ENCODE measurements around the gene ANKRD33B.
"Not testable (repeated sequence)": the region's sequence is repeated elsewhere in the genome, so short reads cannot be mapped to it uniquely, and the experiment has no call there.

Gene ANKRD33B

GRCh38 chr5:10566543-10567068 is 2.7 kb downstream of the ANKRD33B start:
- Histone ChIP-seq H3K4me1 (ENCODE audit: control insufficient read depth, insufficient read depth, low read length, poor library complexity, severe bottlenecking) (peaks cover 21% of the 10 kb centered on the region), H3K4me3 (ENCODE audit: insufficient read depth, low read depth, low read length, poor library complexity, severe bottlenecking) (no peak overlapping the region), H3K36me3 (ENCODE audit: control insufficient read depth, insufficient read depth, low read length) (no peaks in the 10 kb centered on the region), H3K9me3 (ENCODE audit: control insufficient read depth, low read length) (no peaks in the 10 kb centered on the region), H3K27me3 (replicated peaks; ENCODE audit: control insufficient read depth, insufficient read depth, low read length, poor library complexity, severe bottlenecking) (no peaks in the 10 kb centered on the region), H3K27ac (ENCODE audit: insufficient read depth, low read length, poor library complexity, severe bottlenecking) (no peak overlapping the region)
- no peak for DNase-seq

- H3K36me3 ChIP-seq (ENCODE audit: control insufficient read depth, insufficient read depth, low read length): no peaks in the 10 kb centered on the region
- no peaks in the 10 kb centered on the region for H3K27me3 ChIP-seq (replicated peaks; ENCODE audit: control insufficient read depth, insufficient read depth, low read length, poor library complexity, severe bottlenecking)
- no peak for DNase-seq
- H3K9me3 ChIP-seq (ENCODE audit: control insufficient read depth, low read length): no peaks in the 10 kb centered on the region
- no peak overlapping the region for H3K27ac ChIP-seq (ENCODE audit: insufficient read depth, low read length, poor library complexity, severe bottlenecking)
- H3K4me1 ChIP-seq (ENCODE audit: control insufficient read depth, insufficient read depth, low read length, poor library complexity, severe bottlenecking): peaks cover 21% of the 10 kb centered on the region
- H3K4me3 ChIP-seq (ENCODE audit: insufficient read depth, low read depth, low read length, poor library complexity, severe bottlenecking): no peak overlapping the region
These were observed 3.3 kb downstream of the ANKRD33B start for GRCh38 chr5:10567121-10567591.

- H3K9me3 ChIP-seq (ENCODE audit: control insufficient read depth, low read length): no peaks in the 10 kb centered on the region
- peaks cover 20% of the 10 kb centered on the region for H3K4me1 ChIP-seq (ENCODE audit: control insufficient read depth, insufficient read depth, low read length, poor library complexity, severe bottlenecking)
- no peak overlapping the region for H3K27ac ChIP-seq (ENCODE audit: insufficient read depth, low read length, poor library complexity, severe bottlenecking)
These were observed 4.0 kb downstream of the ANKRD33B start for GRCh38 chr5:10567781-10568321.

GRCh38 chr5:10570540-10570939 is 6.7 kb downstream of the ANKRD33B start:
- not testable (repeated sequence) for H3K9me3 ChIP-seq (ENCODE audit: control insufficient read depth, low read length); H3K27ac ChIP-seq (ENCODE audit: insufficient read depth, low read length, poor library complexity, severe bottlenecking); H3K4me3 ChIP-seq (ENCODE audit: insufficient read depth, low read depth, low read length, poor library complexity, severe bottlenecking); H3K36me3 ChIP-seq (ENCODE audit: control insufficient read depth, insufficient read depth, low read length); H3K27me3 ChIP-seq (replicated peaks; ENCODE audit: control insufficient read depth, insufficient read depth, low read length, poor library complexity, severe bottlenecking); DNase-seq; H3K4me1 ChIP-seq (ENCODE audit: control insufficient read depth, insufficient read depth, low read length, poor library complexity, severe bottlenecking)

More at GRCh38 chr5:10567781-10568321, 4.0 kb downstream of the ANKRD33B start:
- Histone ChIP-seq H3K36me3 (ENCODE audit: control insufficient read depth, insufficient read depth, low read length) (no peaks in the 10 kb centered on the region), H3K4me3 (ENCODE audit: insufficient read depth, low read depth, low read length, poor library complexity, severe bottlenecking) (no peak overlapping the region), H3K27me3 (replicated peaks; ENCODE audit: control insufficient read depth, insufficient read depth, low read length, poor library complexity, severe bottlenecking) (no peaks in the 10 kb centered on the region)
- DNase-seq: no peak

GRCh38 chr5:10572451-10572850 is 8.6 kb downstream of the ANKRD33B start:
- DNase-seq: no peak

GRCh38 chr5:10573487-10574145 is 9.7 kb downstream of the ANKRD33B start:
- Histone ChIP-seq H3K4me1 (ENCODE audit: control insufficient read depth, insufficient read depth, low read length, poor library complexity, severe bottlenecking) (no peaks in the 10 kb centered on the region), H3K27me3 (replicated peaks; ENCODE audit: control insufficient read depth, insufficient read depth, low read length, poor library complexity, severe bottlenecking) (no peaks in the 10 kb centered on the region), H3K36me3 (ENCODE audit: control insufficient read depth, insufficient read depth, low read length) (no peaks in the 10 kb centered on the region), H3K27ac (ENCODE audit: insufficient read depth, low read length, poor library complexity, severe bottlenecking) (no peak overlapping the region), H3K4me3 (ENCODE audit: insufficient read depth, low read depth, low read length, poor library complexity, severe bottlenecking) (no peak overlapping the region), H3K9me3 (ENCODE audit: control insufficient read depth, low read length) (no peaks in the 10 kb centered on the region)
- DNase-seq: no peak

More at GRCh38 chr5:10572451-10572850, 8.6 kb downstream of the ANKRD33B start:
- Histone ChIP-seq H3K4me3 (ENCODE audit: insufficient read depth, low read depth, low read length, poor library complexity, severe bottlenecking) (no peak overlapping the region), H3K27me3 (replicated peaks; ENCODE audit: control insufficient read depth, insufficient read depth, low read length, poor library complexity, severe bottlenecking) (no peaks in the 10 kb centered on the region), H3K36me3 (ENCODE audit: control insufficient read depth, insufficient read depth, low read length) (no peaks in the 10 kb centered on the region), H3K27ac (ENCODE audit: insufficient read depth, low read length, poor library complexity, severe bottlenecking) (no peak overlapping the region), H3K9me3 (ENCODE audit: control insufficient read depth, low read length) (no peaks in the 10 kb centered on the region), H3K4me1 (ENCODE audit: control insufficient read depth, insufficient read depth, low read length, poor library complexity, severe bottlenecking) (no peaks in the 10 kb centered on the region)

- not testable (repeated sequence) for H3K4me1 ChIP-seq (ENCODE audit: control insufficient read depth, insufficient read depth, low read length, poor library complexity, severe bottlenecking); DNase-seq; H3K9me3 ChIP-seq (ENCODE audit: control insufficient read depth, low read length); H3K27me3 ChIP-seq (replicated peaks; ENCODE audit: control insufficient read depth, insufficient read depth, low read length, poor library complexity, severe bottlenecking); H3K4me3 ChIP-seq (ENCODE audit: insufficient read depth, low read depth, low read length, poor library complexity, severe bottlenecking); H3K27ac ChIP-seq (ENCODE audit: insufficient read depth, low read length, poor library complexity, severe bottlenecking); H3K36me3 ChIP-seq (ENCODE audit: control insufficient read depth, insufficient read depth, low read length)
These were observed 11.0 kb downstream of the ANKRD33B start for GRCh38 chr5:10574879-10575278.

GRCh38 chr5:10576121-10576789 is 12.4 kb downstream of the ANKRD33B start:
- Histone ChIP-seq H3K4me1 (ENCODE audit: control insufficient read depth, insufficient read depth, low read length, poor library complexity, severe bottlenecking) (peaks cover 2% of the 10 kb centered on the region), H3K27ac (ENCODE audit: insufficient read depth, low read length, poor library complexity, severe bottlenecking) (no peak overlapping the region), H3K36me3 (ENCODE audit: control insufficient read depth, insufficient read depth, low read length) (no peaks in the 10 kb centered on the region), H3K4me3 (ENCODE audit: insufficient read depth, low read depth, low read length, poor library complexity, severe bottlenecking) (no peak overlapping the region), H3K9me3 (ENCODE audit: control insufficient read depth, low read length) (no peaks in the 10 kb centered on the region), H3K27me3 (replicated peaks; ENCODE audit: control insufficient read depth, insufficient read depth, low read length, poor library complexity, severe bottlenecking) (no peaks in the 10 kb centered on the region)
- DNase-seq: no peak

GRCh38 chr5:10576790-10577189 is 12.9 kb downstream of the ANKRD33B start:
- DNase-seq: no peak
- Histone ChIP-seq H3K9me3 (ENCODE audit: control insufficient read depth, low read length) (no peaks in the 10 kb centered on the region), H3K4me1 (ENCODE audit: control insufficient read depth, insufficient read depth, low read length, poor library complexity, severe bottlenecking) (peaks cover 2% of the 10 kb centered on the region), H3K27ac (ENCODE audit: insufficient read depth, low read length, poor library complexity, severe bottlenecking) (no peak overlapping the region), H3K27me3 (replicated peaks; ENCODE audit: control insufficient read depth, insufficient read depth, low read length, poor library complexity, severe bottlenecking) (no peaks in the 10 kb centered on the region), H3K36me3 (ENCODE audit: control insufficient read depth, insufficient read depth, low read length) (no peaks in the 10 kb centered on the region), H3K4me3 (ENCODE audit: insufficient read depth, low read depth, low read length, poor library complexity, severe bottlenecking) (no peak overlapping the region)
